IMR-90 (cell line): ENCODE measurements around the gene PDGFA. TPM values are rescaled to one million over a fixed set of nuclear protein-coding genes. Genes with fewer than 3 reads are reported as not detected.

Source experiments
- ATAC-seq: fragments of 200-7000 bp; cut with Tn5 transposase; 2 replicates; pipeline ENCODE4 v1.9.1; 2020; ENCODE audit warnings: low read depth, mild to moderate bottlenecking, moderate library complexity
- BruUV-seq: library from RNA; stranded (reverse); fragments of 400-500 nt; replicated peaks from 2 replicates; lab custom pipeline; 2021; lab: Mats Ljungman, UMichigan
- CTCF ChIA-PET: fragments of 300-600 bp; formaldehyde crosslinking; extraction: SDS; loops from one replicate; lab custom pipeline; 2021; ENCODE audit warnings: antibody characterized with exemption; lab: Yijun Ruan, JAX
- POLR2A ChIA-PET: fragments of 300-600 bp; sonication (Branson Sonifier 250); formaldehyde crosslinking; loops from one replicate; lab custom pipeline; 2022; ENCODE audit warnings: antibody characterized with exemption; ENCODE audit not compliant: unreplicated experiment; lab: Charles Lee
- DNase-seq: peaks from one replicate; pipeline ENCODE4 v3.0.0; 2013
- H2AFZ ChIP-seq: replicated peaks from 2 replicates; pipeline ENCODE3; 2013; ENCODE audit warnings: low read length, mild to moderate bottlenecking; ENCODE audit not compliant: poor library complexity
- H2AK5ac ChIP-seq: 2 replicates; pipeline ENCODE4 v1.6.1; 2013; ENCODE audit warnings: low read depth, low read length, inconsistent platforms
- H2AK9ac ChIP-seq: replicated peaks from 2 replicates; pipeline ENCODE3; 2013; ENCODE audit warnings: mild to moderate bottlenecking, low read depth, low read length, moderate library complexity; ENCODE audit not compliant: poor library complexity
- H2BK120ac ChIP-seq: 2 replicates; pipeline ENCODE4 v1.6.1; 2013; ENCODE audit warnings: low read depth, low read length, inconsistent platforms
- H2BK15ac ChIP-seq: 3 replicates; pipeline ENCODE4 v1.6.1; 2013; ENCODE audit warnings: low read depth, low read length, inconsistent platforms
- H2BK20ac ChIP-seq: 2 replicates; pipeline ENCODE4 v1.6.1; 2013; ENCODE audit warnings: low read depth, mild to moderate bottlenecking, inconsistent platforms, low read length, moderate library complexity
- H2BK5ac ChIP-seq: 2 replicates; pipeline ENCODE4 v1.6.1; 2013; ENCODE audit warnings: mild to moderate bottlenecking, low read depth, low read length, inconsistent platforms; ENCODE audit not compliant: poor library complexity, severe bottlenecking
- H3K14ac ChIP-seq: replicated peaks from 2 replicates; pipeline ENCODE4 v1.6.1; 2013; ENCODE audit warnings: low read depth, low read length, inconsistent platforms
- H3K18ac ChIP-seq: 2 replicates; pipeline ENCODE4 v1.6.1; 2013; ENCODE audit warnings: low read depth, low read length, control low read depth
- H3K23ac ChIP-seq: 2 replicates; pipeline ENCODE4 v1.6.1; 2013; ENCODE audit warnings: low read depth, low read length, inconsistent platforms
- H3K27ac ChIP-seq: 2 replicates; pipeline ENCODE4 v1.5.1; 2013; ENCODE audit warnings: mild to moderate bottlenecking, control low read depth, low read length; ENCODE audit not compliant: insufficient read depth
- H3K27me3 ChIP-seq: 2 replicates; pipeline ENCODE4 v1.6.1; 2013; ENCODE audit warnings: low read length; ENCODE audit not compliant: control insufficient read depth, insufficient read depth
- H3K36me3 ChIP-seq: 2 replicates; pipeline ENCODE4 v1.6.1; 2013; ENCODE audit warnings: low read length, mixed read lengths; ENCODE audit not compliant: control insufficient read depth, insufficient read depth
- H3K4ac ChIP-seq: 2 replicates; pipeline ENCODE4 v1.6.1; 2013; ENCODE audit warnings: low read depth, low read length, inconsistent platforms
- H3K4me1 ChIP-seq: 2 replicates; pipeline ENCODE4 v1.6.1; 2013; ENCODE audit warnings: low read length, mixed read lengths; ENCODE audit not compliant: control insufficient read depth, insufficient read depth
- H3K4me2 ChIP-seq: 2 replicates; pipeline ENCODE4 v1.6.1; 2013; ENCODE audit warnings: low read depth, mild to moderate bottlenecking, control low read depth, low read length, moderate library complexity
- H3K4me3 ChIP-seq: 2 replicates; pipeline ENCODE4 v1.5.1; 2013; ENCODE audit warnings: low read depth, mild to moderate bottlenecking, control low read depth, low read length, moderate library complexity; ENCODE audit not compliant: insufficient read depth
- H3K56ac ChIP-seq: 2 replicates; pipeline ENCODE4 v1.6.1; 2013; ENCODE audit warnings: low read length, inconsistent platforms; ENCODE audit not compliant: insufficient read depth; ENCODE audit errors: extremely low read depth
- H3K79me1 ChIP-seq, 2 experiments: 2 replicates each; pipeline ENCODE4 v1.6.1; 2013; ENCODE audit warnings: low read length in 2 of 2, inconsistent platforms in 1 of 2, low read depth in 1 of 2
- H3K9ac ChIP-seq: 2 replicates; pipeline ENCODE4 v1.6.1; 2013; ENCODE audit warnings: low read depth, low read length, control low read depth
- H3K9me1 ChIP-seq: 2 replicates; pipeline ENCODE4 v1.6.1; 2013; ENCODE audit warnings: low read length, inconsistent platforms; ENCODE audit not compliant: insufficient read depth
- H3K9me3 ChIP-seq: 2 replicates; pipeline ENCODE4 v1.6.1; 2013; ENCODE audit warnings: low read length; ENCODE audit not compliant: control insufficient read depth, insufficient read depth
- H4K20me1 ChIP-seq: 2 replicates; pipeline ENCODE4 v1.6.1; 2013; ENCODE audit warnings: low read length, inconsistent platforms; ENCODE audit not compliant: insufficient read depth
- H4K5ac ChIP-seq: 2 replicates; pipeline ENCODE4 v1.6.1; 2013; ENCODE audit warnings: mild to moderate bottlenecking, low read depth, low read length, control low read depth
- H4K8ac ChIP-seq, 2 experiments: 2 replicates each; pipeline ENCODE4 v1.6.1; 2013; ENCODE audit warnings: low read depth in 2 of 2, low read length in 2 of 2, control low read depth in 1 of 2, inconsistent platforms in 1 of 2
- H4K91ac ChIP-seq: 2 replicates; pipeline ENCODE4 v1.6.1; 2013; ENCODE audit warnings: low read depth, low read length, inconsistent platforms; ENCODE audit not compliant: insufficient read depth
- BHLHE40 ChIP-seq: fragments of 150-350 bp; IDR thresholded peaks from 2 replicates; pipeline ENCODE4 v1.6.1; 2016; ENCODE audit warnings: mild to moderate bottlenecking, low read depth, low read length
- CEBPB ChIP-seq: IDR thresholded peaks from 2 replicates; pipeline ENCODE4 v1.6.1; 2012; ENCODE audit warnings: low read depth, low read length, improper control_type of control experiment
- MAFK ChIP-seq: IDR thresholded peaks from 2 replicates; pipeline ENCODE4 v1.6.1; 2012; ENCODE audit warnings: low read depth, low read length, improper control_type of control experiment
- MXI1 ChIP-seq: IDR thresholded peaks from 2 replicates; pipeline ENCODE4 v1.6.1; 2012; ENCODE audit warnings: low read depth, mild to moderate bottlenecking, low read length, moderate library complexity, borderline replicate concordance
- RCOR1 ChIP-seq: IDR thresholded peaks from 2 replicates; pipeline ENCODE4 v1.6.1; 2012; ENCODE audit warnings: mild to moderate bottlenecking, low read length, improper control_type of control experiment; ENCODE audit not compliant: insufficient replicate concordance
- WGBS, 2 experiments: methylation state at CpG; one replicate each; pipeline versions ENCODE4 v1.1.5 to v1.1.7; 2013; ENCODE audit warnings: missing lambda C conversion rate in 2 of 2; ENCODE audit not compliant: insufficient read length in 1 of 2; ENCODE audit errors: extremely low coverage in 2 of 2; 5-methylcytosine and 5-hydroxymethylcytosine counted together
- dilution Hi-C: fragments of 300-500 bp; cut with HindIII; formaldehyde crosslinking; loops from one replicate; pipeline ENCODE4 v1.14.3; 2018; ENCODE audit warnings: low sequenced_read_pairs; ENCODE audit not compliant: unreplicated experiment
- in situ Hi-C: fragments of 300-500 bp; cut with MboI; formaldehyde crosslinking; loops from 3 replicates; pipeline ENCODE4 v1.14.3; 2019; ENCODE audit warnings: low sequenced_read_pairs, inconsistent platforms, mixed read lengths
- intact Hi-C: fragments of 100-400 bp; cut with micrococcal nuclease; formaldehyde crosslinking; loops from 2 replicates; pipeline ENCODE4 v1.10.0; 2022
- polyA plus RNA-seq, 3 experiments: library from polyadenylated mRNA; depleted of rRNA; stranded (reverse); fragments of >200 nt; gene quantifications; 2 replicates each; pipeline ENCODE4 v1.2.3, GENCODE V29; 2012; ENCODE audit warnings: low replicate concordance in 1 of 3
- total RNA-seq: library from RNA; depleted of rRNA; stranded (reverse); fragments of >200 nt; gene quantifications from 2 replicates; pipeline ENCODE4 v1.2.3, GENCODE V29; 2012
- TF ChIP-seq, protein P1 (sequence below): fragments of 150-350 bp; IDR thresholded peaks from 2 replicates; pipeline ENCODE4 v1.6.1; 2017; ENCODE audit warnings: mild to moderate bottlenecking, antibody characterized with exemption, low read length, low read depth
- TF ChIP-seq, protein P2 (sequence below): fragments of 150-350 bp; IDR thresholded peaks from 2 replicates; pipeline ENCODE4 v1.6.1; 2016; ENCODE audit warnings: low read depth, mild to moderate bottlenecking, low read length, moderate library complexity, borderline replicate concordance

Gene PDGFA
- total and polyA plus RNA-seq, 2 of the 4 experiments (the other 2 are of a cell fraction) = 3.3 to 3.8 TPM

DNA sequence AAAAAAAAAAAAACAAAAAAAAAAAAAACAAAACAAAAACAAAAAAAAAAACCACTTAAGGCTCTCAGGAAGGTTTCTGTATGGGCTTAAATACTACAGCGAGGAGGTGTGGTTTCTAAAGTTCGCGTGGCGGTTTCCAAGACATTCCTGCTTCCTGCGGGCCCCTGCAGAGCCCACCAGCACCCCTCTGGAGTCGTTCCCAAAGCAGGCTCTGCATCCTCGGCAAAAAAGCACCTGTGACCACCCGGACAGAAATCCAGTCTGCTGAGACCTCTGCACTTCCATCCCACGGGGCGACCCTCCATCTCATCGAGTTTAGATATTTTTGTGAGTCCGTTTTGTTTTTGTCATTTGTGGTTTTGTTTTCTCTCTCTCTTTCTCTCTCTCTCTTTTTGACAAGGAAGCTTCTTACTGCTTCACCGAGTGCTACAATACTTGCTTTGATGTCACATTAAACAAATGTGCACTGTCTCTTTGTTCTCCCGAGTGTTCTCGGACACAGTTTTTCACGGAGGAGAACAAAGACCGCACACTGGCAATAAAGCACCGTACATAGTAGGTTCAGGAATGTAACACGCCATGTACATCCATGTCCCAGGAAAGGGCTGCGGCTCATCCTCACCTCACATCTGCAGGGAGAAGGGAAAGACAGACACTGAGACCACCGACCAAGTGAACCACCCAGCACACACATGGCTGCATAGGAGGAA, 21.5 kb downstream of the PDGFA start (continued):
- TF ChIP-seq, protein P1, sequence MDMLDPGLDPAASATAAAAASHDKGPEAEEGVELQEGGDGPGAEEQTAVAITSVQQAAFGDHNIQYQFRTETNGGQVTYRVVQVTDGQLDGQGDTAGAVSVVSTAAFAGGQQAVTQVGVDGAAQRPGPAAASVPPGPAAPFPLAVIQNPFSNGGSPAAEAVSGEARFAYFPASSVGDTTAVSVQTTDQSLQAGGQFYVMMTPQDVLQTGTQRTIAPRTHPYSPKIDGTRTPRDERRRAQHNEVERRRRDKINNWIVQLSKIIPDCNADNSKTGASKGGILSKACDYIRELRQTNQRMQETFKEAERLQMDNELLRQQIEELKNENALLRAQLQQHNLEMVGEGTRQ = no peak
- no peak for TF ChIP-seq MAFK
- no peak for TF ChIP-seq MXI1

DNA sequence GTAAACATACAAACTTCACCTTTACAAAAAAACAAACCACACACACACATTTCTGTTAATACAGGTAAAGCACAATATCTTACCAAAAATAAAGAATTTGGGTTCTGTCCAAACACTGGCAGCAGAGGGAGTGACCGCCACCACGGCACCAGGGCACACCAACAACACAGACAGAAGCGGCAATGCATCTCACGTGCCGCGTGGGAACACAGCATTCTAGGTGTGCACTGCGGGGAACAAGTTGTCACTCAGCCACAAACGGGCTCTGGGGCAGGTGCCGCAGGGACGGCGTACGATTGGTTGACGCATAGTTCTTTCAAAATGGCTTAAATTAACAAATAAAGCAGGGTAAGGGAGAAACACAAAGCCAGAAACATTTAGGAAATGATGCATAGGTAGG, 22.3 kb downstream of the PDGFA start:
- H3K27ac ChIP-seq = no peak overlapping the region
- 93% methylated on average over 11 of the region's 13 CpGs; no CpG with 5 or more reads in 1 of the 2 experiments for WGBS, 2 experiments
- POLR2A ChIA-PET = no interaction called here
- no peak overlapping the region for H2AK5ac ChIP-seq
- no peak overlapping the region for H3K9ac ChIP-seq
- ATAC-seq (no peak), DNase-seq (no peak)
- no peak overlapping the region for H2BK5ac ChIP-seq
- no peak overlapping the region for H4K91ac ChIP-seq
- no peak overlapping the region for H3K4ac ChIP-seq
- no peak overlapping the region for H3K4me2 ChIP-seq
- CTCF ChIA-PET = no interaction called here
- H2BK20ac ChIP-seq = no peak overlapping the region
- no peaks in the 10 kb centered on the region; the same call in 1 of the 2 replicates for H3K9me3 ChIP-seq
- peaks cover 7% of the 10 kb centered on the region for H3K36me3 ChIP-seq
- no peak overlapping the region for H4K5ac ChIP-seq
- no peak overlapping the region for H3K14ac ChIP-seq
- no peak overlapping the region for H2AFZ ChIP-seq
- H2AK9ac ChIP-seq = no peak overlapping the region
- no peak overlapping the region for H3K18ac ChIP-seq
- no peak overlapping the region for H3K23ac ChIP-seq
- H2BK15ac ChIP-seq = no peak overlapping the region
- H4K20me1 ChIP-seq = no peaks in the 10 kb centered on the region; the same call in 1 of the 2 replicates
- no peak overlapping the region for H2BK120ac ChIP-seq
- no peaks in the 10 kb centered on the region; the same call in 1 of the 2 replicates for H3K27me3 ChIP-seq
- in situ Hi-C loops (no loop called here), dilution Hi-C loops (no loop called here), intact Hi-C loops (no loop called here)
- no TSS peak for BruUV-seq
- H4K8ac ChIP-seq = no peak overlapping the region
- H3K56ac ChIP-seq = no peak overlapping the region
- no peaks in the 10 kb centered on the region for H3K9me1 ChIP-seq
- H3K4me3 ChIP-seq = no peak overlapping the region
- TF ChIP-seq BHLHE40 = no peak
- no peak for TF ChIP-seq CEBPB
- TF ChIP-seq, protein P2, sequence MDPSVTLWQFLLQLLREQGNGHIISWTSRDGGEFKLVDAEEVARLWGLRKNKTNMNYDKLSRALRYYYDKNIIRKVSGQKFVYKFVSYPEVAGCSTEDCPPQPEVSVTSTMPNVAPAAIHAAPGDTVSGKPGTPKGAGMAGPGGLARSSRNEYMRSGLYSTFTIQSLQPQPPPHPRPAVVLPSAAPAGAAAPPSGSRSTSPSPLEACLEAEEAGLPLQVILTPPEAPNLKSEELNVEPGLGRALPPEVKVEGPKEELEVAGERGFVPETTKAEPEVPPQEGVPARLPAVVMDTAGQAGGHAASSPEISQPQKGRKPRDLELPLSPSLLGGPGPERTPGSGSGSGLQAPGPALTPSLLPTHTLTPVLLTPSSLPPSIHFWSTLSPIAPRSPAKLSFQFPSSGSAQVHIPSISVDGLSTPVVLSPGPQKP = no peak
- TF ChIP-seq RCOR1 = no peak
- H3K79me1 ChIP-seq = no peaks in the 10 kb centered on the region
- no peaks in the 10 kb centered on the region for H3K4me1 ChIP-seq
